ENCODE data around the gene RHBDL3. TPM values are rescaled to one million over a fixed set of nuclear protein-coding genes. Genes with fewer than 3 reads are reported as not detected.
A peak's percentile ranks its signal among the peaks of the same experiment; 100 is the strongest.
"Not testable (repeated sequence)": the region's sequence is repeated elsewhere in the genome, so short reads cannot be mapped to it uniquely, and the experiment has no call there.

RHBDL3 gene
- polyA plus RNA-seq, 6 donors from 2014 or later = not detected

DNA sequence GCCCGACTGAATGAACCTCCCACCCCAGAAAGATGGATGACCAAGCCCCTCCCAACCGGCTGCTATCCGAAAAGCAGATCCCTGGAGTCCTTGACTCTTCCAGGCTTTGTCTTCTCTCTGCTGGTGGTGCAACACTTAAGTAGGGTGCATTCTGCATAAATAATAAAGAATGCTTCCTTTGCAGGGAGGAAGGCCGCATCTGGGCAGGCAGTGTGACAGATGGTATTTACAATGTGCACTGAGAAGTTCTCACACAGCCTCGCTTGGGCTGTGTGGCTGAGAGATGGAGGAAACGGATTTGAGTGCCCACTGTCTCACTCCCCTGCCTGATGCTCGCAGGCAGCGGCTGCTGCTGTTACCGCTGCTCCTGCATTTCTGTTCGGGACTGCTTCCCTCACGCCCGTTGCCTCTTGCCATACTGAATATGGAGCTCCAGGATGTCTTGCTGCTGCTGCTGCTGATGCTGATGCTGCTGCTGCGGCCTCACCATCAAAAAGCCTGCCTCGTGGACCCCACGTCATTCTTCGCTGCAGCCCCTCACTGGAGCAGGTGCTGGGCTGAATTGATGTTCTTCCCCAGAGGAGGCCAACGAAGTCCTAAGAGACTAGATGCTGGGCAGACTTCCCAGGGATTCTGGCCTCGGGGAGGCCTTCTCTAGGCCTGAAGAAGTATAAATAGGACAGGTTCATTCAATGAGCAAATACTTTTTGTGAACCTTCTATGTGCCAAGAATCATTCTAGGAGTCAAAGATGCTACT is 7.1 kb upstream of the RHBDL3 start:
- no peaks in the 10 kb centered on the region for H3K9me3 Mint-ChIP-seq

DNA sequence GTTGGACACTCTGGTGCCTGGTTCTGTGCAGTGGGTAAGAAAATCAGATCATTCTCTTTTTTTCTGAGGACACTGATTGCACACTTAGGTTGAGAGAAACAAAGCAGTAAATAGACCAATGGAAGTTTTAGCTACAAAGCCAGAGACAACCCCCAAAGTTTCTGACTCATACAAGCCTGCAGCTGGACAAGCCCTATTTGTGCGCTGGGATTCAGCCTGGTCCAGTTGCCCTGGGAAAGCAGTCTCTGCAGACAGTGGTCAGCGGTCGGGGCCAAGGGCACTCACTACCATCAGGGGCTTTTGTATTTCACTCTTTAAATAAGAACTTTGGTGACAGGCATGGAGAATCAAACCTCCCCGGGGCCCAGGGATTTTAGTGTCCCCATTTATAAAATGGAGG is 6.0 kb upstream of the RHBDL3 start:
- ATAC-seq (ENCODE audit: low read depth in 2 of 2) (no peak), DNase-seq (no peak)
- Mint-ChIP-seq H3K27me3 (peaks cover 21 to 83% (median 58%) of the 10 kb centered on the region in 3 donors), H3K36me3 (no peaks in the 10 kb centered on the region), H3K27ac (no peak overlapping the region), H3K9me3 (no peaks in the 10 kb centered on the region), H3K4me3 (no peak overlapping the region), H3K4me1 (no peaks in the 10 kb centered on the region)

More for the DNA sequence above, 7.1 kb upstream of the RHBDL3 start:
- Mint-ChIP-seq H3K4me1 (no peaks in the 10 kb centered on the region), H3K27ac (no peak overlapping the region), H3K36me3 (no peaks in the 10 kb centered on the region), H3K27me3 (peaks cover 11 to 73% (median 48%) of the 10 kb centered on the region in 3 donors), H3K4me3 (peak overlapping the region in 1 of 8 donors; percentile 52)
- ATAC-seq (ENCODE audit: low read depth in 2 of 2) = no peak
- no peak for DNase-seq

DNA sequence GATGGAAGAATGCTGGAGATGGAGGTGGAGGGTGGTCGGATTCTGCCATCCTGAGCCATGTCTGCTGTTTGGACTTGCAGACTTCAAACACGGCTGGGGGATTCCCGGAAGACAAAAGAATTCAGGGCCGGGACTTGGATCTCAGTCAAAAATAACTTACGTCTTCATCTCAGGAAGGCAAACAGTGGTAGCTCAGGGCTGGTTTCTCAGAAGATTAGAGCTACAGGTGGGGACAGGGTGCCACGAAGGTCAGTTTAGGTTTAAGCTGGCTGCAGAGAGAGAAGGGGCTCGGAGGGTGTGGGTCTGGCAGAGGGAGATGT is 4.3 kb upstream of the RHBDL3 start:
- DNase-seq = no peak
- Mint-ChIP-seq H3K9me3 (no peaks in the 10 kb centered on the region), H3K27me3 (peaks cover 28 to 83% (median 65%) of the 10 kb centered on the region in 3 donors), H3K4me1 (peaks cover 0 to 4% (median 0%) of the 10 kb centered on the region in 3 donors), H3K36me3 (no peaks in the 10 kb centered on the region), H3K27ac (peak overlapping the region in 1 of 6 donors; percentile 30), H3K4me3 (no peak overlapping the region)
- no peak for ATAC-seq (ENCODE audit: low read depth in 2 of 2)

DNA sequence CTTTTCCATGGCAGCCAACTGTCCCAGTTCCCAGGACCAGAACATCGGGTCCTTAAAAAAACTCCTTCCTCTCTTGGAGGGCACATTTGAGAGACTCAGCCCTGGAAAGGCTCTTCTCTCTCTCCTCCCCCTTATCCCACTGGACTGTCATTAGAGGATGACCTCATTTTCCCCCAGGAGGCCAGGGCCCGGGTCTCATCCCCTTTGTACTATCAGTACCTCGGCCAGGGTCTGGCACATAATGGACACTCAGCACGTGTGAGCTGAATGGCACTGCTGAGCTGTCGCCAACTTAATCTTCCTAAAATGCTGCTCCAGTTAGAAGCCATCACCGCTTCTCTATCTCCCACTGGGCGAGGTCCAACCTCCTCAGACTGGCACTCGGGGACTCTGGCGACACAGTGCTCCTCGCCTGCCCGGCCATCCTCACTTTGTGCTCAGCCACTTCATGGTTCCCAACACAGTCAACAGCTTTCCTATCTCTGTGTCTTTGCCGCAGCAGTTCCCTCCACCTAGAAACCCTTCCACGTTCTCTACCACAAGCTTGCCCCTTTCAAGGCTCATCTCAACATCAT is 3.6 kb upstream of the RHBDL3 start:
- DNase-seq = no peak
- peaks cover 32 to 81% (median 68%) of the 10 kb centered on the region in 3 donors for H3K27me3 Mint-ChIP-seq
- no peak overlapping the region for H3K27ac Mint-ChIP-seq
- peaks cover 5 to 6% (median 5%) of the 10 kb centered on the region in 3 donors for H3K4me1 Mint-ChIP-seq
- ATAC-seq (ENCODE audit: low read depth in 2 of 2) = no peak
- H3K9me3 Mint-ChIP-seq = no peaks in the 10 kb centered on the region
- no peaks in the 10 kb centered on the region for H3K36me3 Mint-ChIP-seq
- H3K4me3 Mint-ChIP-seq = no peak overlapping the region

DNA sequence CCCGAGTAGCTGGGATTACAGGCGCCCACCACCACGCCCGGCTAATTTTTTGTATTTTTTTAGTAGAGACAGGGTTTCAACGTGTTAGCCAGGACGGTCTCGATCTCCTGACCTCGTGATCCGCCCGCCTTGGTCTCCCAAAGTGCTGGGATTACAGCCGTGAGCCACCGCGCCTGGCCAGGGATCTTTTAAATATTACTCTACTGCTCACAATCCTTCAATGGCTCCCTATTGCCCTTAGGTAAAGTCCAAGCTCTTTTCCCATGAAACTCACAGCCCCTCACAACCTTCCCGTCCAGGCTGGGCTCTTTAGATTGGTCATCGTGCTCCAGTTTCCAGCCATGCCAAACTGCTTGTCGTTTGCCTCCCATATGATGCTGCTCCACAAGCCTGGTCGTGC is 2.1 kb upstream of the RHBDL3 start:
- DNase-seq; H3K9me3 Mint-ChIP-seq; ATAC-seq (ENCODE audit: low read depth in 2 of 2); H3K36me3 Mint-ChIP-seq: not testable (repeated sequence)
- H3K4me1 Mint-ChIP-seq = peaks cover 16 to 18% (median 16%) of the 10 kb centered on the region in 3 donors
- H3K4me3 Mint-ChIP-seq = peak overlapping the region in 1 of 8 donors; percentile 42
- peak overlapping the region in 1 of 6 donors; percentile 14 for H3K27ac Mint-ChIP-seq
- H3K27me3 Mint-ChIP-seq = peaks cover 45 to 83% (median 70%) of the 10 kb centered on the region in 3 donors

DNA sequence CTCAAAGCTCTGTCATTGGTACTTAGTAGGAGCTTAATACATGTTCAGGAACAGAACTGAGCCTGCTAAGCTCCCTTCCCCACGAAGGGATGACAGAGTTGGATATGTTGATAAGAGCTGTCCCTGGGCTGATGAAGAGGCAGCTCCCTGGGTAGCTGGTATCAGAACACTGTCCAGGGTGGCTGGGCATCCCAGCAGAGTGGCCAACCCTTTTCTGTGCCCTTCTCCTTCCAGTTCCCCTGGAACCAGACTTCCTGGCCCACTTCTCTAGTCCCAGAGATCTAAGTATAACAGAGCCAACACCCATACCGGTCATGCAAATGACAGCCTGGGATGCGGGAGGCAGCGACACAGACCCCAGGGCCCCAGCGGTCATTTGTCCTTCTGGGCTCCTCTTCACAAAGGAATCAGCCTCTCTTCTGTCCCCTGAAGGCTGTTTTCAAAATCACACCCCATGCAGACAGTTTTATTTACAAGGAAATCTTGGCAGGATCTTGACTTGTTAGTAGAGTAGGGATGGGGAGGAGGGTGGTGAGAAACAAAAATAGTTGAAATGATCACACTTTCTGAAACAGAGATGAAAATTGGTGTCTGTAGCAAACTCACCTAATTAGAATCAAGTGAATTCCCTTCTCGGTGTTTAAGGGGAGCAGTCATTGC is 1.4 kb upstream of the RHBDL3 start:
- H3K36me3 Mint-ChIP-seq = no peaks in the 10 kb centered on the region
- H3K4me3 Mint-ChIP-seq = peak overlapping the region; percentile 26 to 90 (median 73)
- ATAC-seq (ENCODE audit: low read depth in 2 of 2) = no peak
- H3K9me3 Mint-ChIP-seq = no peaks in the 10 kb centered on the region
- peaks cover 49 to 84% (median 73%) of the 10 kb centered on the region in 3 donors for H3K27me3 Mint-ChIP-seq
- H3K27ac Mint-ChIP-seq = no peak overlapping the region
- peaks cover 16 to 18% (median 16%) of the 10 kb centered on the region in 3 donors for H3K4me1 Mint-ChIP-seq
- DNase-seq = no peak

DNA sequence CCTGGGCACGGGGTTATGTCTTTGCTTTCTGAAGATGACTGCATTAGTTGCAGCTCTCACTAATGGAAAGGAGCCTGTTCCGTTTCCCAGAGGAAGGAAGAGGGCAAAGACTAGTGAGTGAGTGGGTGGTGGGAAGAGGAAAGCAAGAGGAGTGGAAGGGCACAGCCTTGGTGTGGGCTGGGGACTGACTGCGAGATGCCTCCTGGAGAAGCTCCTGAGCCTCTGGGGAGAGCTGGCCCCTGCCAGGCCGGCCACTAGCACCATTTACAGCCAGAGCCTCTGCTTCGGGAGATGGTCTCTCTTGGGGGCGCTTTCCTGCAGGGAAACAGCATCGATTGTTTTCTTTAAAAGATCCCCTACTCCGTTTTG is 825 bp upstream of the RHBDL3 start:
- ATAC-seq (ENCODE audit: low read depth in 2 of 2) = no peak

DNA sequence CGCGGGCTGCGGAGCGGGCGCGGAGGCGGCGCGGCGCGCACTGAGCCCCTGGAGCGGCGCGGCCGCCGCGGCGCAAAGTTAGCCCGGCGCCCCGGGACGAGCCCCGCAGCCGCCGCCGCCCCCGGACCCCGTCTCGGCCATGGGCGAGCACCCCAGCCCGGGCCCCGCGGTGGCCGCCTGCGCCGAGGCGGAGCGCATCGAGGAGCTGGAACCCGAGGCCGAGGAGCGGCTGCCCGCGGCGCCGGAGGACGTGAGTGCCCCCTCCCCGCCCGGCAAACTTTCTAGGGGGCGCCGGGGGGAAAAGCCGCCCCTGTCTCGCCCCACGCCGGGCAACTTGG is 388 bp downstream of the RHBDL3 start:
- Mint-ChIP-seq H3K4me1 (peaks cover 16 to 18% (median 16%) of the 10 kb centered on the region in 3 donors), H3K4me3 (peak overlapping the region in 2 of 8 donors; percentile 78 to 79), H3K9me3 (no peaks in the 10 kb centered on the region), H3K36me3 (peaks cover 0 to 2% of the 10 kb centered on the region in 2 donors), H3K27me3 (peaks cover 53 to 88% (median 87%) of the 10 kb centered on the region in 3 donors), H3K27ac (no peak overlapping the region)
- ATAC-seq (ENCODE audit: low read depth in 2 of 2) (peak; percentile 11 to 24), DNase-seq (no peak)

More for the DNA sequence above, 825 bp upstream of the RHBDL3 start:
- H3K27ac Mint-ChIP-seq = no peak overlapping the region
- H3K4me3 Mint-ChIP-seq = peak overlapping the region; percentile 66 to 90 (median 77)
- H3K36me3 Mint-ChIP-seq = no peaks in the 10 kb centered on the region
- peaks cover 49 to 85% (median 79%) of the 10 kb centered on the region in 3 donors for H3K27me3 Mint-ChIP-seq
- no peaks in the 10 kb centered on the region for H3K9me3 Mint-ChIP-seq
- peaks cover 16 to 18% (median 16%) of the 10 kb centered on the region in 3 donors for H3K4me1 Mint-ChIP-seq
- no peak for DNase-seq

DNA sequence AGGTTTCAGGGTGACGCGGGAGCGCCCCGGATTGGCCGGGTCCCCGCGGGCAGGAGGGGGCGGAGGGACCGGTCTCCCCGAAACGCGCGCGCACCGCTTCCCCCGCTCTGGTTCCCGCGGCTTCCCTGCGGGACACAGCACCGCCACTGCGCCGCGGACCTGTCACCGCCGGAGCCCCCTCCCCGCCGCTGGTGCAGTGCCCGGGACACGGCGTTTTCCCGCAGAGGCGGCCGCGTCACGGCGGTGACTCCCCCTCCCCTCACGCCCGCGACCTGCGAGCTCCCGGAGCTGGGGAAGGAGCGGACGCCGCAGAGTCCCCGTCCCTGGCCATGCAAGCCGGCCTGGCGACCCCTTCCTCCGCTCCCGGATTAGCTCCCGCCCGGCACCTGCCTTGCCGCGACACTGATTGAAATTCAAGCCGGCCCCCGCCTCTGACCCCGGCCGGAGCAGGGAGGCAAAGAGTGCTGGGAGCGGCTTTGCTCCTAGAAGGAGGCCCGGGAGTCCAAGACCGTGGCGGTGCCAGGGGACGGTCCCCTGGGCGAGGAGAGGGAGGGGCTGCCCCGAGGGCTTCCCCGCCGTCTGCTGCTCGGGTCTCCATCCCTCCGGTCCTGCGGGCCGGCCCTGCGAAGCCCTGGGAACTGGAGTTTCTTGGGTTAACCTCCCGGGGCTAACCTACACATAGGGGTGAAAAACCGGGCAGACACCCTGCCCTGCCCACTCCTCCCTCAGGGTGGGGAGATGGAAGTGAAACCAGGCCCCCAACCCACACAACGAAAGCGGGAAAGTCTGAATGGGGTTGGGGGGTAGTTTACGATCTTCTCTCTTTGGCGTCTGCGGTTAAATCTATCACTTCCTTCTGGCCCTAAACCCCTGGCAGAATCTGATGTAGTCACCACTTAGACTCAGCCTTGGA is 1.0 kb downstream of the RHBDL3 start:
- Mint-ChIP-seq H3K27me3 (peaks cover 56 to 88% (median 87%) of the 10 kb centered on the region in 3 donors), H3K36me3 (peaks cover 0 to 5% of the 10 kb centered on the region in 2 donors), H3K4me1 (peaks cover 16 to 18% (median 16%) of the 10 kb centered on the region in 3 donors), H3K4me3 (peak overlapping the region; percentile 78 to 92 (median 86)), H3K9me3 (no peaks in the 10 kb centered on the region), H3K27ac (peak overlapping the region in 1 of 6 donors; percentile 83)
- ATAC-seq (ENCODE audit: low read depth in 2 of 2) (peak; percentile 65 to 74), DNase-seq (peak; percentile 57)

DNA sequence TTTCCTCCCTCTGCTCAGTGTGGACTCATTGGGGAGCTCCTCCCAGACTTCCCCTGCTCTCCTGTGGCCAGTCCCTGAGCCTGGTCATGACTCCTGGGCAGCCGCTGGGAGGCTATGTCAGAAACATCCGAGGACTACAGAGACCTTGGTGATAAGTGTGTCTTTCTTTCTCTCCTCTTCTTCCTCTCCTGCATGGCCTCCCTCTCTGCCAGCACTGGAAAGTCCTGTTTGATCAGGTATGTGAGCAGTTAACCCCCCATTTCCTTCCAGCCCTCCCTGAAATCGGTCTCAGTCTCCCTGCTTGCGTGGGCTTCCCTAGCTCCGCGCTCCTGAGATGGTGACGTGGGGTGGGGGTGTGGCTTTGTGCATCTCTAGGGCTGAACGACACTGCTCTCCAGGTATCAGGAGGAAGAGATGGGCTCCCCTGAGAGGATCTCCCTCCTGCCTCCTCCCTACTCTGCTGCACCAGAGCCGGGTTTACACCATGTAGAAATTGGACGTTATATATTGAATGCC is 2.1 kb downstream of the RHBDL3 start:
- peaks cover 16 to 18% (median 16%) of the 10 kb centered on the region in 3 donors for H3K4me1 Mint-ChIP-seq
- no peak for DNase-seq
- no peak for ATAC-seq (ENCODE audit: low read depth in 2 of 2)

DNA sequence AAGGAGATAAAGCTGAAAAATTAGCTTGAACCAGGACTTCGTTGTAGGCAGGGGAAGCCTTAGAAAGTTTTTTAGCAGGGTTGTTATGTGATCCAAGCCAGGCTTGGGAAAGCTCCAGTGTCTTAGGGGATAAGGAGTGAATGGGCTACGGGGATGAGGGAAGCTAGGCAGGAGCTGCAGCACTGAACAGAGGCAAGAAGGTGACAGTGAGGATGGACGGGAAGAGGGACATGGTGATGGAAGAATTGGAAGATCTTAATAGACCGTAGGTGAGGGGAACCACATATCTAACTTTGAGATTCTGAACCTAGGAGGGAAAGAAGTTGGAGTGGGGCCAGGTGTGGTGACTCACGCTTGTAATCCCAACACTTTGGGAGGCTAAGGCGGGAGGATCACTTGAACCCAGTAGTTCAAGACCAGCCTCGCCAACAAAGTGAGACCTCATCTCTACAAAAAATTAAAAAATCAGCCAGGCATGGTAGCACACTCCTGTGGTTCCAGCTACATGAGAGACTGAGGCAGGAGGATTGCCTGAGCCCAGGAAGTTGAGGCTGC is 3.2 kb downstream of the RHBDL3 start:
- Mint-ChIP-seq H3K27me3 (peaks cover 57 to 87% (median 80%) of the 10 kb centered on the region in 3 donors), H3K27ac (no peak overlapping the region), H3K4me1 (peaks cover 16 to 18% (median 16%) of the 10 kb centered on the region in 3 donors), H3K36me3 (peaks cover 0 to 5% of the 10 kb centered on the region in 2 donors), H3K9me3 (no peaks in the 10 kb centered on the region), H3K4me3 (peak overlapping the region in 2 of 8 donors; percentile 7 to 30)
- no peak for DNase-seq
- ATAC-seq (ENCODE audit: low read depth in 2 of 2) = no peak

More for the DNA sequence above, 2.1 kb downstream of the RHBDL3 start:
- peaks cover 0 to 5% of the 10 kb centered on the region in 2 donors for H3K36me3 Mint-ChIP-seq
- H3K4me3 Mint-ChIP-seq = peak overlapping the region; percentile 56 to 86 (median 80)
- peaks cover 59 to 88% (median 87%) of the 10 kb centered on the region in 3 donors for H3K27me3 Mint-ChIP-seq
- peak overlapping the region in 2 of 6 donors; percentile 79 to 83 for H3K27ac Mint-ChIP-seq
- no peaks in the 10 kb centered on the region for H3K9me3 Mint-ChIP-seq

DNA sequence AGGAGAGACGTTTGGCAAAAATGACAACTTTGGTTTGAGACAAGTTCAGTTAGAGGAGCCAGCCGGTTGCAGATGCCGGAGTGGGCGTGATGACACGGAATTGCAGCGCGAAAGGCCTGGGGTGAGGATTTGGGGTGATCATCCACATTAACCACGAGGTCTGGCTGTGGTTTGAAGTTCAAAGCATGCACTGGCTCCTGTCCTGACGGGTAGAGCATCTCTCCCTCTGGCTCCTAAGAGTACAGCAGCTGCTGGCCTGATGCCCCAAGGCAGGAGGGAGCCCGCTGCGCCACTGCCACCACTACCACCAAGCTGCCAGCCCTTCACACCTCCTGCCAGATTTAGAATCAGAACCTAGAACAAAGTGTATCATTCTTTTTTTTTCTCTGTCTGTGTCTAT is 3.7 kb downstream of the RHBDL3 start:
- Mint-ChIP-seq H3K36me3 (peaks cover 0 to 5% of the 10 kb centered on the region in 2 donors), H3K4me3 (no peak overlapping the region), H3K4me1 (peaks cover 16 to 18% (median 16%) of the 10 kb centered on the region in 3 donors), H3K9me3 (no peaks in the 10 kb centered on the region), H3K27me3 (peaks cover 57 to 87% (median 79%) of the 10 kb centered on the region in 3 donors), H3K27ac (no peak overlapping the region)
- DNase-seq (no peak), ATAC-seq (ENCODE audit: low read depth in 2 of 2) (no peak)

All from naive B cell (primary cell).